Smooth muscle cell of the pulmonary artery (primary cell): ENCODE results near the gene ANK2. TPM values are rescaled to one million over a fixed set of nuclear protein-coding genes. Genes with fewer than 3 reads are reported as not detected.

Source experiments
- total RNA-seq: library from RNA; depleted of rRNA; stranded (reverse); fragments of >200 nt; gene quantifications from 2 replicates; pipeline ENCODE4 v1.2.3, GENCODE V29; 2014

ANK2 gene
- total RNA-seq: 85.0 and 132 TPM in 2 replicates

GRCh38 chr4:113049421-113050370 is at the start of gene ANK2:
TSS of gene ANK2 (plus strand) at chr4:113049653. CDS start at chr4:113049729, 76 bp downstream.

